Glomerular visceral epithelial cell (primary cell): ENCODE measurements around the gene PCDHB10.
"Not testable (repeated sequence)": the region's sequence is repeated elsewhere in the genome, so short reads cannot be mapped to it uniquely, and the experiment has no call there.

ENCODE experiments used
- DNase-seq: peaks from one replicate; pipeline ENCODE4 v3.0.0-alpha.2; 2016; ENCODE audit errors: extremely low spot score

Gene PCDHB10

DNA sequence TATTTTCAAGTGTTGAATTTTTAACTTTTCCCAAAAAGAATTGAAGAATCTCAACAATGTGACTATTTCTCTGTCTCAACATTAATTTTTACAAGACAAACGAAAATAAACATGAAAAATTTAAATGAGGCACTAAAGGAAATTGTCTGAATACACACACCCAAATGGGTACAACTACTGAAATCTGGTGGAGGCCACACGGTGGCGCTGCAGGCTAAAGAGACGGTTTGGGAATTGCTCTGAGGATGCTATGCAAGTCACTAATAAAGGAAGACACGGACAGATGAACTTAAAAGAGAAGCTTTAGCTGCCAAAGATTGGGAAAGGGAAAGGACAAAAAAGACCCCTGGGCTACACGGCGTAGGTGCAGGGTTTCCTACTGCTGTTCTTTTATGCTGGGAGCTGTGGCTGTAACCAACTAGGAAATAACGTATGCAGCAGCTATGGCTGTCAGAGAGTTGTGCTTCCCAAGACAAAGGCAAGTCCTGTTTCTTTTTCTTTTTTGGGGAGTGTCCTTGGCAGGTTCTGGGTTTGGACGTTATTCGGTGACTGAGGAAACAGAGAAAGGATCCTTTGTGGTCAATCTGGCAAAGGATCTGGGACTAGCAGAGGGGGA is at the start of gene PCDHB10:
Gene PCDHB10 (plus strand): TSS at position 244 of the 616 bp plus-strand sequence. CDS start 200 bp downstream, at position 444.
- peak; percentile 43 for DNase-seq

- DNase-seq, result peak; percentile 28
Measured at GRCh38 chr5:141149812-141150211, 42.3 kb upstream of the PCDHB10 start, which contains the start of gene PCDHB6. PCDHB6 (plus strand) TSS chr5:141150057; CDS start chr5:141150258, 201 bp downstream.

- no peak for DNase-seq
Measured at GRCh38 chr5:141150224-141150992, 41.7 kb upstream of the PCDHB10 start.

- DNase-seq, result no peak
Measured at GRCh38 chr5:141150993-141151325, 41.2 kb upstream of the PCDHB10 start.

DNA sequence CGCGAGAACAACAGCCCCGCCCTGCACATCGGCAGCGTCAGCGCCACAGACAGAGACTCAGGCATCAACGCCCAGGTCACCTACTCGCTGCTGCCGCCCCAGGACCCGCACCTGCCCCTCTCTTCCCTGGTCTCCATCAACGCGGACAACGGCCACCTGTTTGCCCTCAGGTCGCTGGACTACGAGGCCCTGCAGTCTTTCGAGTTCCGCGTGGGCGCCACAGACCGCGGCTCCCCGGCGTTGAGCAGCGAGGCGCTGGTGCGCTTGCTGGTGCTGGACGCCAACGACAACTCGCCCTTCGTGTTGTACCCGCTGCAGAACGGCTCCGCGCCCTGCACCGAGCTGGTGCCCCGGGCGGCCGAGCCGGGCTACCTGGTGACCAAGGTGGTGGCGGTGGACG is 40.5 kb upstream of the PCDHB10 start:
- not testable (repeated sequence) for DNase-seq

DNA sequence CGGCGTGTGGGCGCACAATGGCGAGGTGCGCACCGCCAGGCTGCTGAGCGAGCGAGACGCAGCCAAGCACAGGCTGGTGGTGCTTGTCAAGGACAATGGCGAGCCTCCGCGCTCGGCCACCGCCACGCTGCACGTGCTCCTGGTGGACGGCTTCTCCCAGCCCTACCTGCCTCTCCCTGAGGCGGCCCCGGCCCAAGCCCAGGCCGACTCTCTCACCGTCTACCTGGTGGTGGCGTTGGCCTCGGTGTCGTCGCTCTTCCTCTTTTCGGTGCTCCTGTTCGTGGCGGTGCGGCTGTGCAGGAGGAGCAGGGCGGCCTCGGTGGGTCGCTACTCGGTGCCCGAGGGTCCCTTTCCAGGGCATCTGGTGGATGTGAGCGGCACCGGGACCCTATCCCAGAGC is 40.1 kb upstream of the PCDHB10 start:
- not testable (repeated sequence) for DNase-seq

DNA sequence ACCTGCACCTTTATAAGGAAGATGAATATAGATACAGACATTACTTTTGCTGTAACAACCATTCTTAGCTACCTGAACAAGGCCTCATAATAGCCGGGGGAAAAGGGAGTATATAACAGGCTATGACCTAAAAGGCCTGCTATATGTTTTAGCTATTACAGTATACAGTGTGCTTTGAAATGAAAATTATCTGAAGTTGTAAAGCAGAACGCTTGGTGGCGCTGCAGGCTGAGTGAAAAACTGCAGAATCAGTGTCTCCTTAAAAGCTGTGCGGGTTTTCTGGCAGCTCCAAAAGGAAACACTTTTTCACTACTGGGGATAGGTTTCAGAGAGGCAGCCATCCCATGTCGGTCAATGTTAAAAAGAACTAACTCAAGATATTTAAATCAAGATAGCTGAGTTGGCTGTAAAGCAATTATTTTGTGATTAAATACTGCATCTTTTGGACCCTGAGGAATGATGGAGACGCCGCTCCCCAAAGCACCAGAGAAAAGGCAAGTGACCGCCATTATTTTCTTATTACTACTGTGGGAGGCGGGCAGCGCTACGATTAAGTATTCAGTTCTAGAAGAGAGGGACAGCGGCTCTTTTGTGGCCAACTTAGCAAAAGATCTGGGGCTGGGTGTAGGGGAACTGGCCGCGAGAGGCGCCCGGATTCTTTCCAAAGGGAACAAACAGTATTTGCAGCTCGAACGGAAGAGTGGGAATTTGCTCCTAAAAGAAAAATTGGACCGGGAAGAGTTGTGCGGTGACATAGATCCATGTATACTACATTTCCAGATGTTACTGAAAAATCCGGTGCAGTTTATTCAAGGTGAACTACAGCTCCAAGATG is 36.4 kb upstream of the PCDHB10 start:
- no peak for DNase-seq

DNA sequence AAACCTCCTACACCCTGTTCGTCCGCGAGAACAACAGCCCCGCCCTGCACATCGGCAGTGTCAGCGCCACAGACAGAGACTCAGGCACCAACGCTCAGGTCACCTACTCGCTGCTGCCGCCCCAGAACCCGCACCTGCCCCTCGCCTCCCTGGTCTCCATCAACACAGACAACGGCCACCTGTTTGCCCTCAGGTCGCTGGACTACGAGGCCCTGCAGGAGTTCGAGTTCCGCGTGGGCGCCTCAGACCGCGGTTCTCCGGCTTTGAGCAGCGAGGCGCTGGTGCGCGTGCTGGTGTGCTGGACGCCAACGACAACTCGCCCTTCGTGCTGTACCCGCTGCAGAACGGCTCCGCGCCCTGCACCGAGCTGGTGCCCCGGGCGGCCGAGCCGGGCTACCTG is 34.8 kb upstream of the PCDHB10 start:
- not testable (repeated sequence) for DNase-seq

DNA sequence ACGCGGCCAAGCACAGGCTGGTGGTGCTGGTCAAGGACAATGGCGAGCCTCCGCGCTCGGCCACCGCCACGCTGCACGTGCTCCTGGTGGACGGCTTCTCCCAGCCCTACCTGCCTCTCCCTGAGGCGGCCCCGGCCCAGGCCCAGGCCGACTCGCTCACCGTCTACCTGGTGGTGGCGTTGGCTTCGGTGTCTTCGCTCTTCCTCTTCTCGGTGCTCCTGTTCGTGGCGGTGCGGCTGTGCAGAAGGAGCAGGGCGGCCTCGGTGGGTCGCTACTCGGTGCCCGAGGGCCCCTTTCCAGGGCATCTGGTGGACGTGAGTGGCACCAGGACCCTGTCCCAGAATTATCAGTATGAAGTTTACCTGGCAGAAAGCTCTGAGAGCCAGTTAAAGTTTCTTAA is 34.3 kb upstream of the PCDHB10 start:
- not testable (repeated sequence) for DNase-seq

GRCh38 chr5:141172381-141173204 is 19.6 kb upstream of the PCDHB10 start, which contains the start of gene PCDHB7:
PCDHB7 (plus strand) TSS chr5:141172644; CDS start chr5:141172836, 192 bp downstream.
- peak; percentile 37 for DNase-seq

DNA sequence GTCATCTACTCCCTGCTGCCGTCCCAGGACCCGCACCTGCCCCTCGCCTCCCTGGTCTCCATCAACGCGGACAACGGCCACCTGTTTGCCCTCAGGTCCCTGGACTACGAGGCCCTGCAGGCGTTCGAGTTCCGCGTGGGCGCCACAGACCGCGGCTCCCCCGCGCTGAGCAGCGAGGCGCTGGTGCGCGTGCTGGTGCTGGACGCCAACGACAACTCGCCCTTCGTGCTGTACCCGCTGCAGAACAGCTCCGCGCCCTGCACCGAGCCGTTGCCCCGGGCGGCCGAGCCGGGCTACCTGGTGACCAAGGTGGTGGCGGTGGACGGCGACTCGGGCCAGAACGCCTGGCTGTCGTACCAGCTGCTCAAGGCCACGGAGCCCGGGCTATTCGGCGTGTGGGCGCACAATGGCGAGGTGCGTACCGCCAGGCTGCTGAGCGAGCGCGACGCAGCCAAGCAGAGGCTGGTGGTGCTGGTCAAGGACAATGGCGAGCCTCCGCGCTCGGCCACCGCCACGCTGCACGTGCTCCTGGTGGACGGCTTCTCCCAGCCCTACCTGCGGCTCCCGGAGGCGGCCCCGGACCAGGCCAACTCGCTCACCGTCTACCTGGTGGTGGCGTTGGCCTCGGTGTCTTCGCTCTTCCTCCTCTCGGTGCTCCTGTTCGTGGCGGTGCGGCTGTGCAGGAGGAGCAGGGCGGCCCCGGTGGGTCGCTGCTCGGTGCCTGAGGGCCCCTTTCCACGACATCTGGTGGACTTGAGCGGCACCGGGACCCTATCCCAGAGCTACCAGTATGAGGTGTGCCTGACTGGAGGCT is 17.7 kb upstream of the PCDHB10 start:
- not testable (repeated sequence) for DNase-seq

- DNase-seq, result no peak
Measured at GRCh38 chr5:141175933-141176332, 16.2 kb upstream of the PCDHB10 start.

DNA sequence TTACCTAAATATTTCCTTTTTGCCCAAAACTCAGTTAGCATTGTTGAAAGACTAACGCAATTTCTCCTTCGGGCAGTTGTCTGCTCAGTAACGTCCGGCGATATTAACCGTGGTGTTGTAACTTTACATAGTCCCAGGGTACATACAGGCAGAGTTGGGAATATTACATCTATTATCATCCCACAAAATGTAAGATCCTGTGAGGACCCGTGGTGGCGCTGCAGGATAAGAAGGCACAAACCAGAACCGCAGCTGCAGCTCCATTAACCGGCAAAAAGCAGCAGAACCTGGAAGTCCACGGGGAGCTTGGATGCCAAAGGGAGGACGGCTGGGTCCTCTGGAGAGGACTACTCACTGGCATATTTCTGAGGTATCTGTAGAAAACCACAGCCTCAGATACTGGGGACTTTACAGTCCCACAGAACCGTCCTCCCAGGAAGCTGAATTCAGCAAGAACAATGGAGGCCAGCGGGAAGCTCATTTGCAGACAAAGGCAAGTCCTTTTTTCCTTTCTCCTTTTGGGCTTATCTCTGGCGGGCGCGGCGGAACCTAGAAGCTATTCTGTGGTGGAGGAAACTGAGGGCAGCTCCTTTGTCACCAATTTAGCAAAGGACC is 14.5 kb upstream of the PCDHB10 start, which contains the start of gene PCDHB8:
Gene PCDHB8 (plus strand): TSS at position 214 of the 615 bp plus-strand sequence. CDS start 245 bp downstream, at position 459.
- peak; percentile 36 for DNase-seq

GRCh38 chr5:141179371-141179770 is 12.8 kb upstream of the PCDHB10 start:
- not testable (repeated sequence) for DNase-seq

GRCh38 chr5:141179876-141180275 is 12.3 kb upstream of the PCDHB10 start:
- DNase-seq, result not testable (repeated sequence)

DNA sequence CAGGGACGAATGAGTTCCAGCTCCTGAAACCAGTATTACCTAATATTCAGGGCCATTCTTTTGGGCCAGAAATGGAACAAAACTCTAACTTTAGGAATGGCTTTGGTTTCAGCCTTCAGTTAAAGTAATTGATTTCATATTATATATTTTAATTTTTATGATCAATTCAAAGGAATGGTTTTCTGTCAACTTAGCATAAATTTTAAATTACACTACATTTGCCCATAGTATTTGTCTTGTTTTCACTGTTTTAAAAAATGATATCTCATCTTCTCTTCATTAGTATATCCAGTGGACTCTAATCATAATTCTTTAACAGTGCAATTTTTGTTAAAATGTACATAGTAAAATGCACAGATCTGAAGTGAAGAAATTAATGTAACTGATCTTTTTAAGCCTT is 11.8 kb upstream of the PCDHB10 start:
- no peak for DNase-seq

GRCh38 chr5:141182248-141182647 is 9.9 kb upstream of the PCDHB10 start, which contains the start of gene PCDHB16:
PCDHB16 (plus strand) TSS chr5:141182387; CDS start chr5:141182560, 173 bp downstream.
- peak; percentile 64 for DNase-seq

DNA sequence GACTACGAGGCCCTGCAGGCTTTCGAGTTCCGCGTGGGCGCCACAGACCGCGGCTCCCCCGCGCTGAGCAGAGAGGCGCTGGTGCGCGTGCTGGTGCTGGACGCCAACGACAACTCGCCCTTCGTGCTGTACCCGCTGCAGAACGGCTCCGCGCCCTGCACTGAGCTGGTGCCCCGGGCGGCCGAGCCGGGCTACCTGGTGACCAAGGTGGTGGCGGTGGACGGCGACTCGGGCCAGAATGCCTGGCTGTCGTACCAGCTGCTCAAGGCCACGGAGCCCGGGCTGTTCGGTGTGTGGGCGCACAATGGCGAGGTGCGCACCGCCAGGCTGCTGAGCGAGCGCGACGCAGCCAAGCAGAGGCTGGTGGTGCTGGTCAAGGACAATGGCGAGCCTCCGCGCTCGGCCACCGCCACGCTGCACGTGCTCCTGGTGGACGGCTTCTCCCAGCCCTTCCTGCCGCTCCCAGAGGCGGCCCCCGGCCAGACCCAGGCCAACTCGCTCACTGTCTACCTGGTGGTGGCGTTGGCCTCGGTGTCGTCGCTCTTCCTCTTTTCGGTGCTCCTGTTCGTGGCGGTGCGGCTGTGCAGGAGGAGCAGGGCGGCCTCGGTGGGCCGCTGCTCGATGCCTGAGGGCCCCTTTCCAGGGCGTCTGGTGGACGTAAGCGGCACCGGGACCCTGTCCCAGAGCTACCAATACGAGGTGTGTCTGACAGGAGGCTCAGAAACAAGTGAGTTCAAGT is 7.9 kb upstream of the PCDHB10 start:
- not testable (repeated sequence) for DNase-seq
